Head of caudate nucleus (tissue), 42 donors: ENCODE measurements around the gene NPLOC4.

Source experiments
- DNase-seq, 42 donors: peaks; one replicate each; pipeline versions ENCODE4 v3.0.0 to v3.0.0-alpha.2; 2020 to 2021; ENCODE audit warnings: mixed read lengths in 7 of 42
- intact Hi-C: fragments of 100-400 bp; cut with DNase I; formaldehyde crosslinking; loops from one replicate; pipeline ENCODE4 v1.15.0; 2022

The NPLOC4 gene

GRCh38 chr17:81516439-81516838 is 120.5 kb downstream of the NPLOC4 start:
- DNase-seq: no peak
- intact Hi-C loops: no loop called here

GRCh38 chr17:81515530-81516041 is 121.3 kb downstream of the NPLOC4 start:
- intact Hi-C loops: no loop called here
- no peak for DNase-seq

- DNase-seq: peak in 34 of 42 donors; percentile 28 to 78 (median 52)
- intact Hi-C loops: loop anchor here (5.0 kb wide), 2 partner anchors 37 to 118 kb away; partner anchors contain the start of genes BAHCC1 and FAAP100
These were observed 122.0 kb downstream of the NPLOC4 start for GRCh38 chr17:81514739-81515529.

GRCh38 chr17:81514489-81514738 is 122.5 kb downstream of the NPLOC4 start:
- DNase-seq: no peak
- intact Hi-C loops: loop anchor here (5.0 kb wide), 2 partner anchors 38 to 117 kb away; partner anchors contain the start of genes BAHCC1 and FAAP100

GRCh38 chr17:81513753-81514488 is 123.0 kb downstream of the NPLOC4 start:
- intact Hi-C loops: loop anchor here (5.0 kb wide), 2 partner anchors 38 to 117 kb away; partner anchors contain the start of genes BAHCC1 and FAAP100
- DNase-seq: peak in 35 of 42 donors; percentile 38 to 80 (median 58)

- DNase-seq: peak in 36 of 42 donors; percentile 46 to 80 (median 65)
- intact Hi-C loops: loop anchor here (5.0 kb wide), 2 partner anchors 39 to 116 kb away; partner anchors contain the start of genes BAHCC1 and FAAP100
These were observed 123.5 kb downstream of the NPLOC4 start for GRCh38 chr17:81513372-81513752.

- intact Hi-C loops: loop anchor here (5.0 kb wide), 2 partner anchors 40 to 115 kb away; partner anchors contain the start of genes BAHCC1 and FAAP100
- peak; percentile 83 to 97 (median 93) for DNase-seq
These were observed 124.1 kb downstream of the NPLOC4 start, which contains the start of gene ACTG1 for GRCh38 chr17:81512562-81513371. ACTG1 (minus strand) TSS chr17:81512799; CDS start chr17:81512354, 445 bp downstream.

GRCh38 chr17:81511804-81512561 is 124.9 kb downstream of the NPLOC4 start:
- intact Hi-C loops: loop anchor here (5.0 kb wide), 2 partner anchors 40 to 115 kb away; partner anchors contain the start of genes BAHCC1 and FAAP100
- DNase-seq: peak in 14 of 42 donors; percentile 21 to 63 (median 44)

- DNase-seq: no peak
- intact Hi-C loops: loop anchor here (5.0 kb wide), 2 partner anchors 41 to 114 kb away; partner anchors contain the start of genes BAHCC1 and FAAP100
These were observed 125.4 kb downstream of the NPLOC4 start for GRCh38 chr17:81511554-81511803.

GRCh38 chr17:81510785-81511553 is 125.9 kb downstream of the NPLOC4 start:
- intact Hi-C loops: loop anchor here (5.0 kb wide), 2 partner anchors 41 to 114 kb away; partner anchors contain the start of genes BAHCC1 and FAAP100
- DNase-seq: peak in 11 of 42 donors; percentile 9 to 60 (median 30)

- DNase-seq: peak in 2 of 42 donors; percentile 11 to 52
- intact Hi-C loops: loop anchor here (5.0 kb wide), 2 partner anchors 42 to 113 kb away; partner anchors contain the start of genes BAHCC1 and FAAP100
These were observed 126.7 kb downstream of the NPLOC4 start for GRCh38 chr17:81509972-81510784.

GRCh38 chr17:81509207-81509971 is 127.5 kb downstream of the NPLOC4 start:
- intact Hi-C loops: no loop called here
- DNase-seq: peak in 3 of 42 donors; percentile 18 to 43 (median 33)

GRCh38 chr17:81508639-81509206 is 128.2 kb downstream of the NPLOC4 start:
- DNase-seq: no peak
- intact Hi-C loops: no loop called here
